Fibroblast of lung (primary cell): ENCODE results near the gene ZSWIM6.

Source experiments
- EZH2 ChIP-seq: IDR thresholded peaks from 2 replicates; pipeline ENCODE4 v1.5.1; 2012; ENCODE audit warnings: low read length, control low read depth, mild to moderate bottlenecking; ENCODE audit errors: missing control alignments
- TF ChIP-seq, protein P1 (sequence below), 2 donors: IDR thresholded peaks in 1 of 2; conservative IDR thresholded peaks in 1 of 2; 1 replicate in 1 of 2; 2 replicates in 1 of 2; pipeline ENCODE4 v1.5.1; 2011 to 2012; ENCODE audit warnings: low read length in 2 of 2, control low read depth in 1 of 2, inconsistent platforms in 1 of 2, low read depth in 1 of 2, mild to moderate bottlenecking in 1 of 2

DNA sequence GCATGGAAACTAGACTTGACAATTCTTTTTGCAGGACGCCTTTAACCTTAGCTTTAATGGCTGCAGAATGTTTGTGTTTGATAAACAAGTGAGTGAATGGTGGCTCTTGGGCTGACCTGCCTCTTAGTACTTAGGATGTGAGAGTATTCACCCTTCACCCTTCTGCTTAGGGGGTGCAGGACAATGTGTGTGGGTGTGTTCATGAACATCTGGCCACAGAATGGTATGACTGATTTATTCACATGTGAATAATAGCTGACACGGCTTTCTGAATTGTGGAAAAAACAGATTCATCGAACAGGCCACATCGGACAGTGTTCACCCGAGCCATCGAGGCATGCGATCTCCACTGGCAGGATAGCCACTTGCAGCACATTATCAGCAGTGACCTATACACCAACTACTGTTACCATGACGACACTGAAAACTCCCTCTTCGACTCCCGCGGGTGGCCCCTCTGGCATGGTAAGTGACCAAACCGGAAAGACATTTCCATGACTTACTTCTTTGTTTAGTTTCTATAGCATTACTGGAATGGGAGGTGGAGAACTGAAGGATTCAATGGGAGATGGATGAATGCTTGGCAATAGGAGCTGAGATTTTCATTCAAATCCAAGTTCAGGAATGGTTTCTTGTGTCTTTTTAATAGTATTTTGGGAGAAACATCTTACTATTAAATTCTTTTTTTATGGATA lies 193.6 kb downstream of the ZSWIM6 start:
- TF ChIP-seq, protein P1, sequence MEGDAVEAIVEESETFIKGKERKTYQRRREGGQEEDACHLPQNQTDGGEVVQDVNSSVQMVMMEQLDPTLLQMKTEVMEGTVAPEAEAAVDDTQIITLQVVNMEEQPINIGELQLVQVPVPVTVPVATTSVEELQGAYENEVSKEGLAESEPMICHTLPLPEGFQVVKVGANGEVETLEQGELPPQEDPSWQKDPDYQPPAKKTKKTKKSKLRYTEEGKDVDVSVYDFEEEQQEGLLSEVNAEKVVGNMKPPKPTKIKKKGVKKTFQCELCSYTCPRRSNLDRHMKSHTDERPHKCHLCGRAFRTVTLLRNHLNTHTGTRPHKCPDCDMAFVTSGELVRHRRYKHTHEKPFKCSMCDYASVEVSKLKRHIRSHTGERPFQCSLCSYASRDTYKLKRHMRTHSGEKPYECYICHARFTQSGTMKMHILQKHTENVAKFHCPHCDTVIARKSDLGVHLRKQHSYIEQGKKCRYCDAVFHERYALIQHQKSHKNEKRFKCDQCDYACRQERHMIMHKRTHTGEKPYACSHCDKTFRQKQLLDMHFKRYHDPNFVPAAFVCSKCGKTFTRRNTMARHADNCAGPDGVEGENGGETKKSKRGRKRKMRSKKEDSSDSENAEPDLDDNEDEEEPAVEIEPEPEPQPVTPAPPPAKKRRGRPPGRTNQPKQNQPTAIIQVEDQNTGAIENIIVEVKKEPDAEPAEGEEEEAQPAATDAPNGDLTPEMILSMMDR (conservative IDR thresholded peaks at IDR 0.05 in 1 of 2, IDR thresholded peaks at IDR 0.05 in 1 of 2; ENCODE audit: low read depth in 1 of 2, low read length in 2 of 2), result no peak
- TF ChIP-seq EZH2, result no peak
